HepG2 (cell line): ENCODE results near the gene SPRYD4. TPM values are rescaled to one million over a fixed set of nuclear protein-coding genes. Genes with fewer than 3 reads are reported as not detected.

Experiments used
- ARNT2 ChIP-seq: sonication (generic); formaldehyde crosslinking; IDR thresholded peaks from 2 replicates; pipeline ENCODE4 v1.8.0; 2022; ENCODE audit warnings: mild to moderate bottlenecking, low read depth, missing genetic modification reagents, moderate library complexity
- CEBPB ChIP-seq: IDR thresholded peaks from 2 replicates; pipeline ENCODE4 v1.6.1; 2011; ENCODE audit warnings: low read depth, low read length, improper control_type of control experiment, borderline replicate concordance
- CEBPG ChIP-seq: IDR thresholded peaks from 2 replicates; pipeline ENCODE4 v1.6.1; 2016
- MYNN ChIP-seq: sonication (generic); formaldehyde crosslinking; IDR thresholded peaks from 2 replicates; pipeline ENCODE4 v1.4.0; 2020; ENCODE audit warnings: mild to moderate bottlenecking, low read depth, missing genetic modification reagents
- ONECUT2 ChIP-seq: sonication (generic); formaldehyde crosslinking; IDR thresholded peaks from 2 replicates; pipeline ENCODE4 v1.4.0; 2020; ENCODE audit warnings: missing genetic modification reagents
- RARG ChIP-seq: sonication (generic); formaldehyde crosslinking; IDR thresholded peaks from 2 replicates; pipeline ENCODE4 v1.4.0; 2020; ENCODE audit warnings: low read depth, mild to moderate bottlenecking, missing genetic modification reagents
- RXRA ChIP-seq: sonication (generic); formaldehyde crosslinking; IDR thresholded peaks from 2 replicates; pipeline ENCODE4 v1.5.1; 2020; ENCODE audit warnings: missing genetic modification reagents
- SALL1 ChIP-seq: sonication (generic); formaldehyde crosslinking; IDR thresholded peaks from 2 replicates; pipeline ENCODE4 v1.8.0; 2022; ENCODE audit warnings: mild to moderate bottlenecking, missing genetic modification reagents
- SETDB1 ChIP-seq: sonication (generic); formaldehyde crosslinking; IDR thresholded peaks from 2 replicates; pipeline ENCODE4 v1.5.1; 2020; ENCODE audit warnings: missing genetic modification reagents, mild to moderate bottlenecking, borderline replicate concordance
- ZNF17 ChIP-seq: sonication (generic); formaldehyde crosslinking; IDR thresholded peaks from 2 replicates; pipeline ENCODE4 v1.5.0; 2020; ENCODE audit warnings: mild to moderate bottlenecking, missing genetic modification reagents
- ZNF180 ChIP-seq: sonication (generic); formaldehyde crosslinking; IDR thresholded peaks from 2 replicates; pipeline ENCODE4 v1.4.0; 2020; ENCODE audit warnings: low read depth, missing genetic modification reagents, borderline replicate concordance
- ZNF3 ChIP-seq: IDR thresholded peaks from 2 replicates; pipeline ENCODE4 v1.7.0; 2017; ENCODE audit warnings: inconsistent platforms
- ZNF563 ChIP-seq: sonication (generic); formaldehyde crosslinking; IDR thresholded peaks from 2 replicates; pipeline ENCODE4 v1.8.0; 2022; ENCODE audit warnings: mild to moderate bottlenecking, moderate library complexity, missing genetic modification reagents
- ZNF766 ChIP-seq: sonication (generic); formaldehyde crosslinking; IDR thresholded peaks from 2 replicates; pipeline ENCODE4 v1.5.0; 2020; ENCODE audit warnings: missing genetic modification reagents, borderline replicate concordance
- ZNF790 ChIP-seq: sonication (generic); formaldehyde crosslinking; IDR thresholded peaks from 2 replicates; pipeline ENCODE4 v1.8.0; 2022; ENCODE audit warnings: missing genetic modification reagents, mild to moderate bottlenecking, borderline replicate concordance
- polyA plus RNA-seq, 8 experiments: library from polyadenylated mRNA; depleted of rRNA in 3 of 8; stranded (reverse) in 7 of 8; unstranded in 1 of 8; fragments of >200 nt; fragmentation: Illumina TruSeq in 4 of 8; extraction: Trizol in 4 of 8; gene quantifications; 2 replicates each; pipeline versions ENCODE4 v1.2.1 to v1.2.3, GENCODE V29; 2011 to 2016; ENCODE audit warnings: low read depth in 4 of 8, missing spikeins in 1 of 8, mixed read lengths in 1 of 8; ENCODE audit not compliant: insufficient read depth in 1 of 8
- total RNA-seq, 5 experiments: library from RNA; depleted of rRNA; stranded (reverse); fragments of >200 nt; fragmentation: Illumina TruSeq; extraction: Trizol; gene quantifications; 2 replicates each; pipeline ENCODE4 v1.2.3, GENCODE V29; 2016; ENCODE audit warnings: low read depth in 1 of 5
- TF ChIP-seq, protein P1 (sequence below): sonication (generic); formaldehyde crosslinking; IDR thresholded peaks from 2 replicates; pipeline ENCODE4 v1.5.0; 2020; ENCODE audit warnings: missing genetic modification reagents, mild to moderate bottlenecking, borderline replicate concordance
- TF ChIP-seq, protein P2 (sequence below): sonication (generic); formaldehyde crosslinking; IDR thresholded peaks from 2 replicates; pipeline ENCODE4 v1.4.0; 2020; ENCODE audit warnings: mild to moderate bottlenecking, missing genetic modification reagents
- TF ChIP-seq, protein P3 (sequence below): sonication (generic); formaldehyde crosslinking; IDR thresholded peaks from 2 replicates; pipeline ENCODE4 v1.8.0; 2023; ENCODE audit warnings: mild to moderate bottlenecking, missing genetic modification reagents
- TF ChIP-seq, protein P4 (sequence below): sonication (generic); formaldehyde crosslinking; IDR thresholded peaks from 2 replicates; pipeline ENCODE4 v1.4.0; 2020; ENCODE audit warnings: missing genetic modification reagents
- TF ChIP-seq, protein P5 (sequence below): sonication (generic); formaldehyde crosslinking; IDR thresholded peaks from 2 replicates; pipeline ENCODE4 v1.4.0; 2020; ENCODE audit warnings: missing genetic modification reagents

SPRYD4 gene
- total and polyA plus RNA-seq, 2 of the 13 experiments (the other 11 are each of a cell fraction or from before 2014, with no cell fraction given) = 3.9 to 4.5 TPM

DNA sequence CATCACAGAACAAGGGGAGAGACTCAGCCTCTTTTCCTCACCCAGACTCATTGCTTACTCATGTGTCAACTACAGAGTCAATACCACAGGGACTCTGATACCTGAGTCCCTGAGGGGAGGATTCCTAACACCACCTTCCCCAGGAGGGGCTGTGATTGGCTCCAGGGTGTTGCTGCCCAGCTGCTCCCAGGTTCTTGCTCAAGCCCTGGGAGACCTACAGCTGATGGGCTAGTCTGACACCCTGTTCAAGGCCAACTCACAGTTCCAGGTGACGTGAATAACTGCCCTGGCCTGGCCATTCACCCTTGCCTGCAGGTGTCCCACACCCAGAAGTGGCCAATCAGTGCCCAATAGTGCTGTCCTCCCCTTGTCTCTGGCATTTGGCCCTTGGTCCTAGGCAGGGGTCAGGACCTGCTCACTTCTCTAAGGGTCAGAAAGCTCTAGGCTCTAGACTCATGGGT, 8.6 kb downstream of the SPRYD4 start (continued):
- no peak for TF ChIP-seq ZNF790 (CRISPR knock-in tag)
- no peak for TF ChIP-seq RARG (CRISPR knock-in tag)
- no peak for TF ChIP-seq ZNF766
- TF ChIP-seq ZNF17 = no peak
- TF ChIP-seq CEBPG (CRISPR knock-in tag) = peak; percentile 72
- TF ChIP-seq, protein P1, sequence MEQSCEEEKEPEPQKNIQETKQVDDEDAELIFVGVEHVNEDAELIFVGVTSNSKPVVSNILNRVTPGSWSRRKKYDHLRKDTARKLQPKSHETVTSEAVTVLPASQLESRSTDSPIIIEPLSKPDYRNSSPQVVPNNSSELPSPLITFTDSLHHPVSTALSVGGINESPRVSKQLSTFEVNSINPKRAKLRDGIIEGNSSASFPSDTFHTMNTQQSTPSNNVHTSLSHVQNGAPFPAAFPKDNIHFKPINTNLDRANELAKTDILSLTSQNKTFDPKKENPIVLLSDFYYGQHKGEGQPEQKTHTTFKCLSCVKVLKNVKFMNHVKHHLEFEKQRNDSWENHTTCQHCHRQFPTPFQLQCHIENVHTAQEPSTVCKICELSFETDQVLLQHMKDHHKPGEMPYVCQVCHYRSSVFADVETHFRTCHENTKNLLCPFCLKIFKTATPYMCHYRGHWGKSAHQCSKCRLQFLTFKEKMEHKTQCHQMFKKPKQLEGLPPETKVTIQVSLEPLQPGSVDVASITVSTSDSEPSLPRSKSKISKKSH (CRISPR knock-in tag) = no peak
- TF ChIP-seq, protein P2, sequence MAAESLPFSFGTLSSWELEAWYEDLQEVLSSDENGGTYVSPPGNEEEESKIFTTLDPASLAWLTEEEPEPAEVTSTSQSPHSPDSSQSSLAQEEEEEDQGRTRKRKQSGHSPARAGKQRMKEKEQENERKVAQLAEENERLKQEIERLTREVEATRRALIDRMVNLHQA (CRISPR knock-in tag) = no peak
- TF ChIP-seq ZNF3 (CRISPR knock-in tag) = no peak
- TF ChIP-seq ARNT2 (CRISPR knock-in tag) = no peak
- TF ChIP-seq ZNF180 (CRISPR knock-in tag) = no peak
- no peak for TF ChIP-seq ZNF563 (CRISPR knock-in tag)
- TF ChIP-seq MYNN = no peak
- TF ChIP-seq ONECUT2 = no peak
- TF ChIP-seq, protein P3, sequence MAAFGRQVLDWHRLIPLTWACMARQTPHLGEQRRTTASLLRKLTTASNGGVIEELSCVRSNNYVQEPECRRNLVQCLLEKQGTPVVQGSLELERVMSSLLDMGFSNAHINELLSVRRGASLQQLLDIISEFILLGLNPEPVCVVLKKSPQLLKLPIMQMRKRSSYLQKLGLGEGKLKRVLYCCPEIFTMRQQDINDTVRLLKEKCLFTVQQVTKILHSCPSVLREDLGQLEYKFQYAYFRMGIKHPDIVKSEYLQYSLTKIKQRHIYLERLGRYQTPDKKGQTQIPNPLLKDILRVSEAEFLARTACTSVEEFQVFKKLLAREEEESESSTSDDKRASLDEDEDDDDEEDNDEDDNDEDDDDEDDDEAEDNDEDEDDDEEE (CRISPR knock-in tag) = no peak
- peak; percentile 56; the same call in 1 of the 2 replicates for TF ChIP-seq RXRA
- TF ChIP-seq, protein P4, sequence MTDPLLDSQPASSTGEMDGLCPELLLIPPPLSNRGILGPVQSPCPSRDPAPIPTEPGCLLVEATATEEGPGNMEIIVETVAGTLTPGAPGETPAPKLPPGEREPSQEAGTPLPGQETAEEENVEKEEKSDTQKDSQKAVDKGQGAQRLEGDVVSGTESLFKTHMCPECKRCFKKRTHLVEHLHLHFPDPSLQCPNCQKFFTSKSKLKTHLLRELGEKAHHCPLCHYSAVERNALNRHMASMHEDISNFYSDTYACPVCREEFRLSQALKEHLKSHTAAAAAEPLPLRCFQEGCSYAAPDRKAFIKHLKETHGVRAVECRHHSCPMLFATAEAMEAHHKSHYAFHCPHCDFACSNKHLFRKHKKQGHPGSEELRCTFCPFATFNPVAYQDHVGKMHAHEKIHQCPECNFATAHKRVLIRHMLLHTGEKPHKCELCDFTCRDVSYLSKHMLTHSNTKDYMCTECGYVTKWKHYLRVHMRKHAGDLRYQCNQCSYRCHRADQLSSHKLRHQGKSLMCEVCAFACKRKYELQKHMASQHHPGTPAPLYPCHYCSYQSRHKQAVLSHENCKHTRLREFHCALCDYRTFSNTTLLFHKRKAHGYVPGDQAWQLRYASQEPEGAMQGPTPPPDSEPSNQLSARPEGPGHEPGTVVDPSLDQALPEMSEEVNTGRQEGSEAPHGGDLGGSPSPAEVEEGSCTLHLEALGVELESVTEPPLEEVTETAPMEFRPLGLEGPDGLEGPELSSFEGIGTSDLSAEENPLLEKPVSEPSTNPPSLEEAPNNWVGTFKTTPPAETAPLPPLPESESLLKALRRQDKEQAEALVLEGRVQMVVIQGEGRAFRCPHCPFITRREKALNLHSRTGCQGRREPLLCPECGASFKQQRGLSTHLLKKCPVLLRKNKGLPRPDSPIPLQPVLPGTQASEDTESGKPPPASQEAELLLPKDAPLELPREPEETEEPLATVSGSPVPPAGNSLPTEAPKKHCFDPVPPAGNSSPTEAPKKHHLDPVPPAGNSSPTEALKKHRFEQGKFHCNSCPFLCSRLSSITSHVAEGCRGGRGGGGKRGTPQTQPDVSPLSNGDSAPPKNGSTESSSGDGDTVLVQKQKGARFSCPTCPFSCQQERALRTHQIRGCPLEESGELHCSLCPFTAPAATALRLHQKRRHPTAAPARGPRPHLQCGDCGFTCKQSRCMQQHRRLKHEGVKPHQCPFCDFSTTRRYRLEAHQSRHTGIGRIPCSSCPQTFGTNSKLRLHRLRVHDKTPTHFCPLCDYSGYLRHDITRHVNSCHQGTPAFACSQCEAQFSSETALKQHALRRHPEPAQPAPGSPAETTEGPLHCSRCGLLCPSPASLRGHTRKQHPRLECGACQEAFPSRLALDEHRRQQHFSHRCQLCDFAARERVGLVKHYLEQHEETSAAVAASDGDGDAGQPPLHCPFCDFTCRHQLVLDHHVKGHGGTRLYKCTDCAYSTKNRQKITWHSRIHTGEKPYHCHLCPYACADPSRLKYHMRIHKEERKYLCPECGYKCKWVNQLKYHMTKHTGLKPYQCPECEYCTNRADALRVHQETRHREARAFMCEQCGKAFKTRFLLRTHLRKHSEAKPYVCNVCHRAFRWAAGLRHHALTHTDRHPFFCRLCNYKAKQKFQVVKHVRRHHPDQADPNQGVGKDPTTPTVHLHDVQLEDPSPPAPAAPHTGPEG = no peak
- peak; percentile 90 for TF ChIP-seq CEBPB
- TF ChIP-seq SALL1 = peak; percentile 68
- TF ChIP-seq, protein P5, sequence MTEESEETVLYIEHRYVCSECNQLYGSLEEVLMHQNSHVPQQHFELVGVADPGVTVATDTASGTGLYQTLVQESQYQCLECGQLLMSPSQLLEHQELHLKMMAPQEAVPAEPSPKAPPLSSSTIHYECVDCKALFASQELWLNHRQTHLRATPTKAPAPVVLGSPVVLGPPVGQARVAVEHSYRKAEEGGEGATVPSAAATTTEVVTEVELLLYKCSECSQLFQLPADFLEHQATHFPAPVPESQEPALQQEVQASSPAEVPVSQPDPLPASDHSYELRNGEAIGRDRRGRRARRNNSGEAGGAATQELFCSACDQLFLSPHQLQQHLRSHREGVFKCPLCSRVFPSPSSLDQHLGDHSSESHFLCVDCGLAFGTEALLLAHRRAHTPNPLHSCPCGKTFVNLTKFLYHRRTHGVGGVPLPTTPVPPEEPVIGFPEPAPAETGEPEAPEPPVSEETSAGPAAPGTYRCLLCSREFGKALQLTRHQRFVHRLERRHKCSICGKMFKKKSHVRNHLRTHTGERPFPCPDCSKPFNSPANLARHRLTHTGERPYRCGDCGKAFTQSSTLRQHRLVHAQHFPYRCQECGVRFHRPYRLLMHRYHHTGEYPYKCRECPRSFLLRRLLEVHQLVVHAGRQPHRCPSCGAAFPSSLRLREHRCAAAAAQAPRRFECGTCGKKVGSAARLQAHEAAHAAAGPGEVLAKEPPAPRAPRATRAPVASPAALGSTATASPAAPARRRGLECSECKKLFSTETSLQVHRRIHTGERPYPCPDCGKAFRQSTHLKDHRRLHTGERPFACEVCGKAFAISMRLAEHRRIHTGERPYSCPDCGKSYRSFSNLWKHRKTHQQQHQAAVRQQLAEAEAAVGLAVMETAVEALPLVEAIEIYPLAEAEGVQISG (CRISPR knock-in tag) = no peak; the same call in 1 of the 2 replicates
- TF ChIP-seq SETDB1 (CRISPR knock-in tag) = no peak
